HG03342 (cell line): ENCODE measurements around the gene FAM111A.

ENCODE experiments used
- ATAC-seq: cut with Tn5 transposase; IDR thresholded peaks from one replicate; pipeline ENCODE4 v1.9.1; 2021; ENCODE audit warnings: mild to moderate bottlenecking, moderate library complexity; ENCODE audit not compliant: unreplicated experiment

FAM111A gene

GRCh38 chr11:59141673-59142460 lies 789 bp upstream of the FAM111A start:
- ATAC-seq, result peak; percentile 4

GRCh38 chr11:59144096-59144495 lies 1.4 kb downstream of the FAM111A start:
- ATAC-seq, result no peak

GRCh38 chr11:59144579-59145345 lies 2.1 kb downstream of the FAM111A start:
- ATAC-seq, result peak; percentile 51

- no peak for ATAC-seq
These were observed 2.9 kb downstream of the FAM111A start for GRCh38 chr11:59145534-59145933.

- peak; percentile 54 for ATAC-seq
These were observed 9.1 kb downstream of the FAM111A start for GRCh38 chr11:59151761-59152160.

GRCh38 chr11:59152312-59152951 lies 9.8 kb downstream of the FAM111A start:
- ATAC-seq, result peak; percentile 65

GRCh38 chr11:59154610-59155009 lies 12.0 kb downstream of the FAM111A start:
- ATAC-seq, result no peak

GRCh38 chr11:59157433-59157832 lies 14.8 kb downstream of the FAM111A start:
- ATAC-seq, result no peak

GRCh38 chr11:59158206-59159068 lies 15.8 kb downstream of the FAM111A start:
- ATAC-seq, result peak; percentile 94

GRCh38 chr11:59164028-59164427 lies 21.4 kb downstream of the FAM111A start:
- ATAC-seq, result no peak

GRCh38 chr11:59171508-59172322 lies 29.1 kb downstream of the FAM111A start, which contains the start of gene DTX4:
Gene DTX4, plus strand, starts transcription at chr11:59172132. Its CDS starts 464 bp downstream, at chr11:59172596.
- peak; percentile 74 for ATAC-seq

GRCh38 chr11:59172345-59173079 lies 29.9 kb downstream of the FAM111A start:
- ATAC-seq, result peak; percentile 38

GRCh38 chr11:59173080-59173963 lies 30.7 kb downstream of the FAM111A start:
- ATAC-seq, result no peak

- no peak for ATAC-seq
These were observed 31.5 kb downstream of the FAM111A start for GRCh38 chr11:59173964-59174663.

GRCh38 chr11:59174664-59175033 lies 32.0 kb downstream of the FAM111A start:
- ATAC-seq, result no peak

GRCh38 chr11:59175091-59175501 lies 32.4 kb downstream of the FAM111A start:
- no peak for ATAC-seq

GRCh38 chr11:59176330-59176729 lies 33.7 kb downstream of the FAM111A start:
- no peak for ATAC-seq
